GM12878 (cell line): ENCODE data around the gene TTC33. TPM values are rescaled to one million over a fixed set of nuclear protein-coding genes. Genes with fewer than 3 reads are reported as not detected.

Experiments used
- ATF2 ChIP-seq: IDR thresholded peaks from 2 replicates; pipeline ENCODE4 v1.6.1; 2012; ENCODE audit warnings: low read length, inconsistent platforms
- CEBPB ChIP-seq, 2 experiments: fragments of 150-350 bp in 1 of 2; IDR thresholded peaks; 2 replicates each; pipeline ENCODE4 v1.6.1; 2012 to 2014; ENCODE audit warnings: low read depth in 2 of 2, low read length in 2 of 2, borderline replicate concordance in 1 of 2, inconsistent platforms in 1 of 2
- CEBPZ ChIP-seq: fragments of 150-350 bp; IDR thresholded peaks from 2 replicates; pipeline ENCODE4 v1.6.1; 2016; ENCODE audit warnings: low read depth, low read length
- E4F1 ChIP-seq: fragments of 450-650 bp; IDR thresholded peaks from 2 replicates; pipeline ENCODE4 v1.6.1; 2018; ENCODE audit warnings: borderline replicate concordance, mild to moderate bottlenecking; ENCODE audit not compliant: partially characterized antibody
- EP300 ChIP-seq, 2 experiments: fragments of 150-350 bp in 1 of 2; IDR thresholded peaks; 2 replicates each; pipeline ENCODE4 v1.6.1; 2011 to 2012; ENCODE audit warnings: low read depth in 2 of 2, low read length in 2 of 2, borderline replicate concordance in 1 of 2, improper control_type of control experiment in 1 of 2, inconsistent platforms in 1 of 2; ENCODE audit not compliant: control insufficient read depth in 1 of 2
- IKZF2 ChIP-seq, 2 experiments: fragments of 450-650 bp; IDR thresholded peaks; 2 replicates each; pipeline ENCODE4 v1.6.1; 2017; ENCODE audit warnings: mild to moderate bottlenecking in 2 of 2, moderate library complexity in 2 of 2
- MEF2A ChIP-seq: IDR thresholded peaks from 2 replicates; pipeline ENCODE4 v1.6.1; 2011; ENCODE audit warnings: low read depth, mild to moderate bottlenecking, low read length, moderate library complexity; ENCODE audit not compliant: insufficient read depth
- MYC ChIP-seq: IDR thresholded peaks from 2 replicates; pipeline ENCODE4 v1.6.1; 2011; ENCODE audit warnings: mild to moderate bottlenecking, low read length, moderate library complexity, inconsistent platforms; ENCODE audit not compliant: insufficient read depth, insufficient replicate concordance, insufficient read length, severe bottlenecking
- NFYB ChIP-seq: IDR thresholded peaks from 2 replicates; pipeline ENCODE4 v1.6.1; 2011; ENCODE audit warnings: low read depth, mild to moderate bottlenecking, low read length, improper control_type of control experiment, moderate library complexity; ENCODE audit not compliant: insufficient read depth
- RELB ChIP-seq: fragments of 450-650 bp; IDR thresholded peaks from 2 replicates; pipeline ENCODE4 v1.6.1; 2017; ENCODE audit warnings: low read depth, mild to moderate bottlenecking, moderate library complexity
- RFX5 ChIP-seq: IDR thresholded peaks from 2 replicates; pipeline ENCODE4 v1.6.1; 2011; ENCODE audit warnings: low read depth, low read length, improper control_type of control experiment
- SKIL ChIP-seq: fragments of 450-650 bp; IDR thresholded peaks from 2 replicates; pipeline ENCODE4 v1.6.1; 2017; ENCODE audit warnings: mild to moderate bottlenecking, low read depth, inconsistent platforms; ENCODE audit not compliant: poor library complexity, severe bottlenecking
- SMAD5 ChIP-seq: IDR thresholded peaks from 2 replicates; pipeline ENCODE4 v1.6.1; 2016; ENCODE audit warnings: antibody characterized with exemption, low read depth
- SUZ12 ChIP-seq: fragments of 200-600 bp; sonication (generic); IDR thresholded peaks from one replicate; pipeline ENCODE4 v1.6.1; 2018; ENCODE audit warnings: antibody characterized with exemption, mild to moderate bottlenecking; ENCODE audit not compliant: unreplicated experiment
- ZNF207 ChIP-seq: fragments of 450-650 bp; IDR thresholded peaks from 2 replicates; pipeline ENCODE4 v1.6.1; 2014; ENCODE audit warnings: antibody characterized with exemption, mild to moderate bottlenecking, borderline replicate concordance
- ZNF217 ChIP-seq: fragments of 450-650 bp; IDR thresholded peaks from 2 replicates; pipeline ENCODE4 v1.6.1; 2017; ENCODE audit warnings: antibody characterized with exemption, mild to moderate bottlenecking
- polyA plus RNA-seq, 11 experiments: library from polyadenylated mRNA; depleted of rRNA in 4 of 11; unstranded in 6 of 11; stranded (reverse) in 5 of 11; fragments of >200 nt; fragmentation: Nextera tagmentation in 4 of 11; fragmentation: Illumina TruSeq in 1 of 11; extraction: Ambion mirVana in 4 of 11; extraction: Trizol in 1 of 11; gene quantifications; 1 replicate in 1 of 11; 2 replicates in 10 of 11; pipeline versions ENCODE4 v1.2.1 to v1.2.3, GENCODE V29; 2011 to 2016; ENCODE audit warnings: inconsistent platforms in 2 of 11, missing spikeins in 2 of 11, low read depth in 1 of 11
- total RNA-seq, 4 experiments: library from RNA; depleted of rRNA in 3 of 4; stranded (reverse); fragments of >200 nt in 3 of 4; fragmentation: Illumina TruSeq in 1 of 4; extraction: Trizol in 1 of 4; gene quantifications; 2 replicates each; pipeline versions ENCODE4 v1.2.1 to v1.2.3, GENCODE V29; 2013 to 2021

TTC33 gene
- total and polyA plus RNA-seq, 10 of the 15 experiments (the other 5 are each of a cell fraction or from before 2014, with no cell fraction given): 7.9 to 22.3 (median 14.6) TPM

- TF ChIP-seq ATF2 (no peak), SUZ12 (no peak), RELB (0 out of 2 replicates have a peak, but pooled peaks have one; percentile 17), SKIL (no peak), E4F1 (no peak), SMAD5 (no peak), CEBPB (IDR thresholded peaks at IDR 0.05; ENCODE audit: borderline replicate concordance in 1 of 2, low read depth in 2 of 2, low read length in 2 of 2) (no peak), MYC (no peak), ZNF207 (no peak), EP300 (IDR thresholded peaks at IDR 0.05; ENCODE audit: borderline replicate concordance in 1 of 2, control insufficient read depth in 1 of 2, low read depth in 2 of 2, low read length in 2 of 2) (no peak), ZNF217 (no peak), MEF2A (no peak), IKZF2 (IDR thresholded peaks at IDR 0.05) (peak in 1 of 2 experiments; percentile 62; a peak in 3 of 4 replicates), CEBPZ (no peak), NFYB (peak; percentile 35; the same call in 1 of the 2 replicates), RFX5 (no peak)
Measured at GRCh38 chr5:40679148-40679912, 76.4 kb downstream of the TTC33 start (continued).
